GM08714 (cell line): ENCODE measurements around the gene FMR1.

Source experiments
- H3K4me3 ChIP-seq: fragments of 200-500 bp; sonication (Bioruptor generic); 2 replicates; pipeline ENCODE4 v1.5.1; 2014; ENCODE audit warnings: mild to moderate bottlenecking, low read length, inconsistent platforms
- ZNF274 ChIP-seq: IDR thresholded peaks from 2 replicates; pipeline ENCODE4 v1.6.1; 2012; ENCODE audit warnings: mild to moderate bottlenecking, low read depth, low read length

The FMR1 gene

GRCh38 chrX:147911192-147912022, at the start of gene FMR1:
Gene FMR1 (plus strand): TSS chrX:147911919. CDS start chrX:147912180, 261 bp downstream.
- peak within 1 kb of the TSS; percentile 89 for H3K4me3 ChIP-seq
- TF ChIP-seq ZNF274: no peak

GRCh38 chrX:147875866-147876596, 35.7 kb upstream of the FMR1 start:
- no peak for TF ChIP-seq ZNF274
- H3K4me3 ChIP-seq: no peak overlapping the region

GRCh38 chrX:147876849-147877646, 34.7 kb upstream of the FMR1 start:
- no peak for TF ChIP-seq ZNF274
- H3K4me3 ChIP-seq: no peak overlapping the region

- no peak overlapping the region for H3K4me3 ChIP-seq
- no peak for TF ChIP-seq ZNF274
These were observed 34.0 kb upstream of the FMR1 start for GRCh38 chrX:147877726-147878125.

GRCh38 chrX:147884958-147885357, 26.8 kb upstream of the FMR1 start:
- no peak overlapping the region for H3K4me3 ChIP-seq
- no peak for TF ChIP-seq ZNF274

- TF ChIP-seq ZNF274: no peak
- no peak overlapping the region for H3K4me3 ChIP-seq
These were observed 21.0 kb upstream of the FMR1 start for GRCh38 chrX:147890756-147891155.

- TF ChIP-seq ZNF274: no peak
- H3K4me3 ChIP-seq: no peak overlapping the region
These were observed 19.8 kb upstream of the FMR1 start for GRCh38 chrX:147891896-147892295.

GRCh38 chrX:147893741-147894140, 18.0 kb upstream of the FMR1 start:
- TF ChIP-seq ZNF274: no peak
- H3K4me3 ChIP-seq: no peak overlapping the region

GRCh38 chrX:147894366-147894963, 17.3 kb upstream of the FMR1 start:
- H3K4me3 ChIP-seq: no peak overlapping the region
- no peak for TF ChIP-seq ZNF274

GRCh38 chrX:147897117-147897516, 14.6 kb upstream of the FMR1 start:
- H3K4me3 ChIP-seq: no peak overlapping the region
- no peak for TF ChIP-seq ZNF274

GRCh38 chrX:147898951-147899350, 12.8 kb upstream of the FMR1 start:
- no peak for TF ChIP-seq ZNF274
- no peak overlapping the region for H3K4me3 ChIP-seq

- no peak for TF ChIP-seq ZNF274
- no peak overlapping the region for H3K4me3 ChIP-seq
These were observed 12.2 kb upstream of the FMR1 start for GRCh38 chrX:147899379-147900114.

GRCh38 chrX:147900349-147900748, 11.4 kb upstream of the FMR1 start:
- no peak overlapping the region for H3K4me3 ChIP-seq
- TF ChIP-seq ZNF274: no peak
